ENCODE measurements around the gene SLC25A30. TPM values are rescaled to one million over a fixed set of nuclear protein-coding genes. Genes with fewer than 3 reads are reported as not detected.

The SLC25A30 gene
- total and polyA plus RNA-seq, 12 donors: 3.4 to 45.6 (median 19.0) TPM

DNA sequence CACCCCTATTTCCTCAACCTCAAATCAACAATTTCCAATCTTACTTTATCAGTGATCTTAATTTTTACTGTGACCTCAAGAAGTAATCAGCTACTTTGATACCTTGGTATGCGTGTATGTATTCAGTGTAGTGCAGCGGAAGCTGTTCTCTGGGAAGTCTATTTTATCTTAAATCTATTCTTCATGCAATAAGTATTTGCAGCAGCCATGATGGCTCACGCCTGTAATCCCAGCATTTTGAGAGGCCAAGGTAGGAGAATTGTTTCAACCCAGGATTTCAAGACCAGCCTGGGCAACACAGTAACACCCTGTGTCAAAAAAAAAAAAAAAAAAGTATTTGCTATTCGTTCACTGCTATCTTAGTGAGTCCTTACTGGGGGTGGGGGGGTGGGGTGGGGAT lies 6.5 kb downstream of the SLC25A30 start:
- TF ChIP-seq, protein P1, sequence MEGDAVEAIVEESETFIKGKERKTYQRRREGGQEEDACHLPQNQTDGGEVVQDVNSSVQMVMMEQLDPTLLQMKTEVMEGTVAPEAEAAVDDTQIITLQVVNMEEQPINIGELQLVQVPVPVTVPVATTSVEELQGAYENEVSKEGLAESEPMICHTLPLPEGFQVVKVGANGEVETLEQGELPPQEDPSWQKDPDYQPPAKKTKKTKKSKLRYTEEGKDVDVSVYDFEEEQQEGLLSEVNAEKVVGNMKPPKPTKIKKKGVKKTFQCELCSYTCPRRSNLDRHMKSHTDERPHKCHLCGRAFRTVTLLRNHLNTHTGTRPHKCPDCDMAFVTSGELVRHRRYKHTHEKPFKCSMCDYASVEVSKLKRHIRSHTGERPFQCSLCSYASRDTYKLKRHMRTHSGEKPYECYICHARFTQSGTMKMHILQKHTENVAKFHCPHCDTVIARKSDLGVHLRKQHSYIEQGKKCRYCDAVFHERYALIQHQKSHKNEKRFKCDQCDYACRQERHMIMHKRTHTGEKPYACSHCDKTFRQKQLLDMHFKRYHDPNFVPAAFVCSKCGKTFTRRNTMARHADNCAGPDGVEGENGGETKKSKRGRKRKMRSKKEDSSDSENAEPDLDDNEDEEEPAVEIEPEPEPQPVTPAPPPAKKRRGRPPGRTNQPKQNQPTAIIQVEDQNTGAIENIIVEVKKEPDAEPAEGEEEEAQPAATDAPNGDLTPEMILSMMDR (IDR thresholded peaks at IDR 0.05): no peak
- no peak for DNase-seq
- peaks cover 9 to 23% of the 10 kb centered on the region in 2 donors for H3K4me1 ChIP-seq (replicated peaks in 1 of 2)

DNA sequence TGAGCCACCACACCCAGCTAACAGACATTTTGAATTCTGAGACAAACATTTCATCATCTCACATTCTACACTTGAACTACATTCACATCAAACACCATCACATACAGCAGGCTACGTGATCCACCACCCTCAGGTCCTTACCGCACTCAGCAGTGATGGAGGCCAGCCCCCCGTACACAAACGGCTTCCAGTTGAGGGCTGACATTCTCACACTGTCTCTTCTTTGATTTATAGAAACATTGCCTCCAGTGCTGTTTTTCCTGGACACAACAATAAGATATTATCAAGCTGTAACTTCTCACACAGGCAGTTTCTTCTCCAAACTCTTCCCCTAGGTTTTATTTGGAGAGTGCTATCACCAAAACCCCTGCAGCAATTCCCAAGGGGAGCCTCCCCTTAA lies 7.0 kb downstream of the SLC25A30 start:
- Histone ChIP-seq H3K27me3 (no peaks in the 10 kb centered on the region), H3K4me3 (no peak overlapping the region), H3K9me3 (replicated peaks in 1 of 3) (no peaks in the 10 kb centered on the region), H3K36me3 (replicated peaks in 1 of 2) (peaks cover 0 to 33% of the 10 kb centered on the region in 2 donors), H3K27ac (no peak overlapping the region), H3K4me1 (replicated peaks in 1 of 2) (peaks cover 5 to 19% of the 10 kb centered on the region in 2 donors)
- TF ChIP-seq POLR2A (IDR thresholded peaks at IDR 0.05): no peak
- TF ChIP-seq, protein P1 (IDR thresholded peaks at IDR 0.05): no peak
- intact Hi-C loops (cut with DNase I): loop anchor here in 1 of 2 donors (10.0 kb wide), 1 partner anchor 54 kb away; the partner anchor contains the start of gene COG3
- DNase-seq: no peak
- WGBS, 4 donors: 70 to 78% (median 74%) methylated on average over 4 of the region's 4 CpGs

More for the DNA sequence above, 6.5 kb downstream of the SLC25A30 start:
- Histone ChIP-seq H3K27me3 (no peaks in the 10 kb centered on the region), H3K4me3 (no peak overlapping the region), H3K36me3 (replicated peaks in 1 of 2) (peaks cover 0 to 29% of the 10 kb centered on the region in 2 donors), H3K9me3 (replicated peaks in 1 of 3) (no peaks in the 10 kb centered on the region), H3K27ac (no peak overlapping the region)
- intact Hi-C loops (cut with DNase I): loop anchor here in 1 of 2 donors (10.0 kb wide), 1 partner anchor 53 kb away; the partner anchor contains the start of gene COG3
- WGBS, 4 donors: 84 to 92% (median 89%) methylated on average over 4 of the region's 4 CpGs

DNA sequence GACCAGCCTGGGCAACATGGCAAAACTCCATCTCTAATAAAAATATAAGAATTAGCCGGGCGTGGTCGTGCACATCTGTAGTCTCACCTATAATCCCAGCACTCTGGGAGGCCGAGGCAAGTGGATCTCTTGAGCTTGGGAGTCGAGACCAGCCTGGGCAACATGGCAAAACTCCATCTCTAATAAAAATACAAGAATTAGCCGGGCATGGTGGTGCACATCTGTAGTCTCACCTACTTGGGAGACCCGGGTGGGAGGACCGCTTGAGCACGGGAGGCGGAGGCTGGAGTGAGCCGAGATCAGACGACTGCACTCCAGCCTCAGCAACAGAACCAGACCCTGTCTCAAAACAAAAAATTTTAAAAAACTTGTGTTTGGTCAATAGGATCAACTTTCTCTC lies 7.7 kb downstream of the SLC25A30 start:
- 90 to 96% (median 96%) methylated on average over 12 of the region's 12 CpGs for WGBS, 4 donors
- H3K27me3 ChIP-seq: no peaks in the 10 kb centered on the region
- H3K4me1 ChIP-seq (replicated peaks in 1 of 2): peaks cover 5 to 17% of the 10 kb centered on the region in 2 donors
- H3K36me3 ChIP-seq (replicated peaks in 1 of 2): peaks cover 0 to 40% of the 10 kb centered on the region in 2 donors
- H3K27ac ChIP-seq: no peak overlapping the region
- intact Hi-C loops (cut with DNase I): loop anchor here in 1 of 2 donors (10.0 kb wide), 1 partner anchor 54 kb away; the partner anchor contains the start of gene COG3
- H3K9me3 ChIP-seq (replicated peaks in 1 of 3): no peaks in the 10 kb centered on the region
- TF ChIP-seq, protein P1 (IDR thresholded peaks at IDR 0.05): no peak
- TF ChIP-seq POLR2A (IDR thresholded peaks at IDR 0.05): no peak
- no peak overlapping the region for H3K4me3 ChIP-seq
- DNase-seq: no peak

DNA sequence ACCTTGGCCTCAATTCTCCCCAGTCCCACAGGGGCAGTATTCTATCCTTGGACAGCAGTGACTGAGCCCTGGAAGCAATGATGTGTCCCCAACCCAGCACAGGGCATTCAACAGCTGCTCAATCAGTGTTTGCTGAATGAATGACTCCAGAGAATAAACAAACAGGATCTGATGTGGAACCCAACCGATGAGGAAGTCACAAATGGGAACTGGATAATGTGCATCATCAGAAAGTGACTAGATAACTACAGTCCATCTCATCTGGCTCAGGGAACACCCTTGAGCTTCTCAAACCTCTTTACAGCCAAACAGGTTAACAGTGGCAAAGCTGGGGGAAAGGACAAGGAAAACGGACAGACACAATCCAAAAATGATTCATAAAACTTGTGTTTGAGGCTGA lies 8.2 kb downstream of the SLC25A30 start:
- no peak overlapping the region for H3K27ac ChIP-seq
- H3K27me3 ChIP-seq: no peaks in the 10 kb centered on the region
- peaks cover 5 to 12% of the 10 kb centered on the region in 2 donors for H3K4me1 ChIP-seq (replicated peaks in 1 of 2)
- TF ChIP-seq, protein P1 (IDR thresholded peaks at IDR 0.05): no peak
- no peak for TF ChIP-seq POLR2A (IDR thresholded peaks at IDR 0.05)
- no peaks in the 10 kb centered on the region for H3K9me3 ChIP-seq (replicated peaks in 1 of 3)
- WGBS, 4 donors: 74 to 86% (median 79%) methylated on average over 2 of the region's 2 CpGs
- no peak overlapping the region for H3K4me3 ChIP-seq
- no peak for DNase-seq
- H3K36me3 ChIP-seq (replicated peaks in 1 of 2): peaks cover 0 to 45% of the 10 kb centered on the region in 2 donors
- intact Hi-C loops (cut with DNase I): loop anchor here in 1 of 2 donors (10.0 kb wide), 1 partner anchor 55 kb away; the partner anchor contains the start of gene COG3
